NCI-H1105 treated with DMSO at 0.1 percent for 48 hours (cell line): ENCODE measurements around the gene HDAC3.

ENCODE experiments used
- DNase-seq: peaks from one replicate; lab custom pipeline; 2025; lab: John Stamatoyannopoulos, UW

Gene HDAC3

GRCh38 chr5:141657937-141658545, 21.4 kb upstream of the HDAC3 start:
- DNase-seq: no peak

- no peak for DNase-seq
Measured at GRCh38 chr5:141657404-141657803, 20.8 kb upstream of the HDAC3 start.

GRCh38 chr5:141656396-141656795, 19.7 kb upstream of the HDAC3 start:
- DNase-seq: no peak

DNA sequence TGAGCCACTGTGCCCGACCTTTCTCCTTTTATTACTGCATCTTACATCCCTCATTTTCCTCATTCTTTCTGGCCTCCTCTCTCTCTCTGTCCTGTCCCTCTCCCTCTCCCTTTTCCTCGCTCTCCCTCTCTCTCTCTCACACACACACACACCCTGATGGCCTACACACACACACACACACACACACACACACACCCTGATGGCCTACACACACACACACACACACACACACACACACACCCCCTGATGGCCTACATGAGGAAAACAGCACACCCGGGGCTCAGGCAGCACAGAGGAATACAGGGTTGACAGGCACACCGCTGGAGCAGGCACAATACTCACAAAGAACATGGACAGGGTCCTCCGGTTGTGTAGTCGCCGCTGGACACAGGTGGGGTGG, 18.4 kb upstream of the HDAC3 start:
- no peak for DNase-seq

- no peak for DNase-seq
Measured at GRCh38 chr5:141654298-141654697, 17.6 kb upstream of the HDAC3 start.

- DNase-seq: no peak
Measured at GRCh38 chr5:141651728-141652105, 15.1 kb upstream of the HDAC3 start.

- DNase-seq: peak; percentile 32
Measured at GRCh38 chr5:141650851-141651727, 14.4 kb upstream of the HDAC3 start, which contains the start of gene FCHSD1. TSS of gene FCHSD1 (minus strand) at chr5:141651418. CDS start at chr5:141651368, 50 bp downstream.

DNA sequence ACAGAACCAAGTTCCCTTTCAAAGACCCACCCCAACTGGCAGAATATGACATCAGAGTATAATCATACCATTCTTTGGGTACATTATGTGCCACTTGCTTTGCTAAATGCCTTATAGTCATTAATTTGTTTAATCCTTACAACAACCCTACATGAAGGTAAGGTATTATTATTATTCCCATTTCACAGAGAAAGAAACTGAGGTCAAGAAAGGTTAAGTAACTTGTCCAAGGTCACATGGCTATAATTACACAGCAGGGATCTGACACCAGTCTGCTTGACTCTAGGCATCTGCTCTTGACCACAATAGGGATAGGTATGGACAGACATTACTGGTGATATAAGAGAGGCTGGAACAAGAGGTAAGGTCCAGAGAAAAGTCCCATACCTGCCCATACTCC, 13.3 kb upstream of the HDAC3 start:
- DNase-seq: no peak

DNA sequence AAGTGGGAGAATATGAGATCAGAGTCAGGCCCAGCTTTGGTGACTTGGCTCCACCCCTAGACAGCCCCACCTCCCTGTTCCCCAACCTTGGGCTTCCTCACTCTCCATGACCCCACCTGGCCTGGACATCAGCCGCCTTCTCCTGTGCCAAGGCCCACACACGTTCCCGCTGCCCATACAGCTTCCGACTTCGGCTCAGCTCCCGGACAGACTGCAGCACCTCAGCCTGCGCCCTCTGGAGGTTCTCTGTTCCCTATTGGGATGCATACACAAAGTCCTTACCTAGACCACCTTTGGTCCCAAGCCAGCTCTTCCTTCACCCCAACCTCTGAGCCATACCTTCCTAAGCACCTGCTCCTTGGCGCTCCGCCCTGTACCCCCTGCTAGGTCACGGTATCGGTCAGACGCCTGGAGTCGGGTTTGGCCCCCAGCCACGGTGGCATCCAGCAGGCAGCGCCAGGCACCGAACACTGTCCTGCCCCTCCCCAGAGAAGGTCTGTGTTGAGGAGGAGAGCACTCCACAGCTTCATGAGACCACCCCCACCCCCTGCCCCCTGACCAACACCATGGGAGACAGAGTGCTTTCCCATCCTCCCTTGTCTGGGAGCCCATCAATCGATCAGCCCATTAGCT, 12.5 kb upstream of the HDAC3 start:
- DNase-seq: no peak

DNA sequence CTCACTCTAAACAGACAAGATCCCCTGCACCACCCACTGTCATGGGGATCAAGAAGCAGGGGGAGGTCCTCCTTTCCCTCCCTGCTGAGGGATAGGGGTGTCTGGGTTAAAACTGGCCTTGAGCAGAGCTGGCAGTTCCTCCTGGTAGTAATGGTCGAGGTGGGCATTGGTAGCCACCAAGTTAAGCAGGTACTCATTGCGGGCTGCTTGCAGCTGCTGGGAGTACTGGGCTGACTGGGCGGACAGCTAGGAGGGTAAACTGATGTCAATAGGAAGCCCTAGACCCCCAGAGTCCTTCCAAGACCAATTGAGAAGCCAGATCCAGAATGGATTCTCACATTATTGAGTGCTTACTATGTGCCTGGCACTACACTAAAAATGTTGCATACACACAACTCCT, 11.2 kb upstream of the HDAC3 start:
- no peak for DNase-seq

DNA sequence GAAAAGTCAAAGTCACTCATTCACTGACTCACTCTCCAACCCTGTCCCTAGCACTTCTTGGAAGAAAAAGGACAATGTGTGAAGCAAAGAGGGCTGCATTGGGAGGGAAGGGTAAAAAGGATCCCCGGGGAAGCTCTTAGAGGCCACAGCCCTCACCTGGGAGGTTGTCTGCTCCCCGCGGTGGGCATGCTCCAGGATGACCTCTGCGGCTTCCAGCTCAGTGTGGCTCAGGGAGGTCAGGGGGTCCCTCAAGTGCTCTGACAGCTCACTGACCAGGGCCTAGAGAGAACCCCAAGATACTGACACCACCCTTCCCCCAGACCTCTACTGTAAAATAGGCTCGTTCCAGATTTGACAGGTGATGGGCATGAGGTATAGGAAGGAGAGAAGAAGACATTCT, 10.6 kb upstream of the HDAC3 start:
- no peak for DNase-seq

DNA sequence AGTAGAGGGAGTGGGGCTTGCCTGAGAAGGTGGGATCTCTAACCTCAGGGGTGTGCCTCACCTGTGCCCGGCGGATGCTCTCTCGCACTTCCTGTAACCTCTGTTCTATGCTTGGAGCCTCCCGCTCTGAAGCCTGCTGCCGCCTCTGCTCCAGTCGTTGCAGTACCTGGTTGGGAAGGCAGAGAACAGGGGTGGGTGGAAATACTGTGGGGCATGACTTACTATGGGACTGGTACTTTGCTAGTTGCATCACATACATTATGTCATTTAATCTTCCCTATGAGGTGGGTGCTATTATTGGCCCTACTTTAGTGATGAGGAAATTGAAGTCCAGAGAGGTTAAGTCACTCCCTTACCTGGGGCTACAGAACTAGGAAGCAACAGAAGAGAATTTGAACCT, 9.4 kb upstream of the HDAC3 start:
- no peak for DNase-seq

DNA sequence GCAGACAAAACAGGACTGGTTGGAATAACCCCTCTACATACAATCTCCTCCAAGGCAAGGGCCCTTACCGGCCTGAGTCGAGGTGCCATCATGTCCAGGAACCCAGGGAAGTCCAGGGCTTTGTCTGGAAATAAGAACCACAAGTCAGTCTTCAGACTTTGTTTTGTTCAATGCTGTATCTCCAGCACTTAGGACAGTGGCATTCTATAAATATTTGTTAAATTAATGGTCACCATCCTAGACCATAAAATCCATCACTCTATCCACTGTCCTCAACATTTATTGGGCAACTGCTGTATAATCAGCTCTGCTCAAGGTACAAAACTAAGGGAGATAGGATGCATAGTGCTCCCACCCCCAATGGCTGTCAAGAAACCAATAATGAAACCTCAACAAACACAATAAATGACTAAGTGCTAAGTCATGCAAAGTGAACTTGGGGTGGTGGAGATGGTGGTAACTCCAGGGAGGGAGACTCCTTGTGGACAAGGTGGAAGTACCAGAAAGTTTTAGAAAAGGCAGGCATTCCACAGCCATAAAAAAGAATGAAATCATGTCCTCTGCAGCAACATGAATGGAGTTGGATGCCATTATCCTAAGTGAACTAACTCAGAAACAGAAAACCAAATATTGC, 5.1 kb upstream of the HDAC3 start:
- no peak for DNase-seq

- no peak for DNase-seq
Measured at GRCh38 chr5:141640698-141641097, 4.0 kb upstream of the HDAC3 start.

DNA sequence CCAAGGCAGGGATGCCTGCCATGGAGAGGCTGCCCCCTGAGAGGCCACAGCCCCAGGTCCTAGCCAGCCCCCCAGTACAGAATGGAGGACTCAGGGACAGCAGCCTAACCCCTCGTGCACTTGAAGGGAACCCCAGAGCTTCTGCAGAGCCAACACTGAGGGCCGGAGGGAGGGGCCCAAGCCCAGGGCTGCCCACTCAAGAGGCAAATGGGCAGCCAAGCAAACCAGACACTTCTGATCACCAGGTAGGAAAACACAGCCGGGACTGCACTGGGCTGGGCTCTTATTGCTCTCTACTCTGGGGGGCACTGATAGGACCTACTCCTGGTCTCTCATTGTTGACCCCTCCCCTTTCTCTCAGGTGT, 3.4 kb upstream of the HDAC3 start:
- DNase-seq: no peak

DNA sequence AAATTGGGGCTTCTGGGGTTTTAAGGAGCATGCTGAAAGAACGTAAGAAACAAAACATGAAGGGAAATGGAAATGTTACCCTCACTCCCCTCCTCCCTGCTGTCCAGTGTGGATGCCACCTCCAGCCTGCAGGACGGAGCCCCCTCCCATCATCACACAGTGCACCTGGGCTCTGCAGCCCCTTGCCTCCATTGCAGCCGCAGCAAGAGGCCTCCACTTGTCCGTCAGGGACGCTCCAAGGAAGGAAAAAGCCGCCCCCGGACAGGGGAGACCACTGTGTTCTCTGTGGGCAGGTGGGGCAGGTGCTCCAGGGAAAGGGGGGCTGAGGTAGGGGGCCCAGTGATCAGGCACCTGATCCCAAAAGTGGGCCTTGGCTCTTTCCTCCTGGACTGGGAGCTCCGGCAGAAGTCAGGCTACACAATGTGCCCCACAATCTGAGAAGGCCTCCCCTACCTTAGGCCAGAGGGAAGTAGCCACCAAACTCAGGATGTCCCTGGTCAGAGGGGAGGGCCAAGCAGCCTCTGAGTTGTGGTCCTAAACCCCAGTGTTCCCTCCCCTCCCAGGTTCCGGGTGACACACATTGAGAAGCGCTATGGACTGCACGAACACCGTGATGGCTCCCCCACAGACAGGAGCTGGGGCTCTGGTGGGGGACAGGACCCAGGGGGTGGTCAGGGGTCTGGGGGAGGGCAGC, 2.9 kb upstream of the HDAC3 start:
- DNase-seq: no peak

DNA sequence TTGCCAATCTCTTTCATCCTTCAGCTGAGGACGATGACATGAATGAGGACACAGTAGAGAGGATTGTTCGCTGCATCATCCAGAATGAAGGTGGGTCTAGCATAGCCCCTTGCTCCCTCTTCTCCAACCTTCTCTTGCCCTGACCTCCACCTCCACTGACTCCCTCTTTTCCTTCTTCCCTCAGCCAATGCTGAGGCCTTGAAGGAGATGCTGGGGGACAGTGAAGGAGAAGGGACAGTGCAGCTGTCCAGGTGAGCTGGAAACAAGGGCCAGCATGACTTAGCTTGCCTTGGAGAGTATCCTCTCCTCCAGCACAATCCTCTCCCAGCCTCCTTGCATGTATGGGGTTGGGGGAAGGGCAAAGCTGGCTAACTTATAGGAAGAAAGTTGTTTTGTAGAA, 2.1 kb upstream of the HDAC3 start:
- no peak for DNase-seq

DNA sequence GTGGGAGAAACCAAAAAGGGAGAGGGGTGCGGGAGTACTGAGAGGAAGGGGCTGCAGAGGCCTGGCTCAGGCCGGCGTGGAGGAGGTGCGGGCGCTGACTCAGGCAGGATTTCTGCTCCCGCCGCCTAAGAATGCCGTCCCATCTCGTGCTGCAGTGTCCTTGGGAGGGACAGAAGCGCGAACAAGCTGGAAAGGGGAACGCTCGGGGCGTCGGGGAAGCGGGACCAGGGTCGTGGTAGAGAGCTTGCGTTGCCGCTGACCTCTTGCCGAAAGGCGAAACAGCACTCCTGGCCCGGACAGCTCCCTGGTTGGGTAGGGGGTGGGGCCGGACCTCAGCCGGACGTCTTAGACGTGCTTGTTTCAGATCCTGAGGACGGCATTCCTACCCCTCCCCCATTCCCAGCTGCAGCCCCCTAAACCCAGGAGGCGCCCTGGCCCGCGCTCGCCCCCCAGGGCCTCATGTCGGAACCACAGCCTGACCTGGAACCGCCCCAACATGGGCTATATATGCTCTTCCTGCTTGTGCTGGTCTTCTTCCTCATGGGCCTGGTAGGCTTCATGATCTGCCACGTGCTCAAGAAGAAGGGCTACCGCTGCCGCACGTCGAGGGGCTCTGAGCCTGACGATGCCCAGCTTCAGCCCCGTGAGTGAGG, 1.2 kb upstream of the HDAC3 start:
- no peak for DNase-seq

GRCh38 chr5:141637123-141637766, 596 bp upstream of the HDAC3 start:
- no peak for DNase-seq

- DNase-seq: no peak
Measured at GRCh38 chr5:141636106-141636412, 590 bp downstream of the HDAC3 start.

DNA sequence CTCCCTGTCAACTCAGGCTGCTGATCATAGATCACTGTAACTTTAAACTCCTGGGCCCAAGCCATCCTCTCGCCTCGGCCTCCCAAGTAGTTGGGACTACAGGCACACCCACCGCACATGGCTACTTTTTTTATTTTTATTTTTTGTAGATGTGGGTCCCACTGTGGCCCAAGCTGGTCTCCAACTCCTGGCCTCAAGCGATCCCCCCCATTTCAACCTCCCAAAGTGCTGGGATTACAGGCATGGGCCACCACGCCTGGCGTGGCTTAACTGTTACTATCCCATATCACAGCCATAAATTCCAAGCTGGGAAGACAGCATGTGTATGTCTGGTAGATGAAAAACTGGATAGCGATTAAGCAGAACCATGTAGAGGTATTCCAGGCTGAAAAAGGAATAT, 1.0 kb downstream of the HDAC3 start:
- DNase-seq: no peak
